MCF 10A (cell line): Measurements from ENCODE around the gene TAF1D. TPM values are rescaled to one million over a fixed set of nuclear protein-coding genes. Genes with fewer than 3 reads are reported as not detected.

Experiments
- BruUV-seq: library from RNA; stranded (reverse); fragments of 400-500 nt; replicated peaks from 2 replicates; lab custom pipeline; 2021; lab: Mats Ljungman, UMichigan
- CTCF ChIA-PET: fragments of 300-600 bp; sonication (Branson Sonifier 250); formaldehyde crosslinking; extraction: SDS; loops from one replicate; lab custom pipeline; 2021; ENCODE audit warnings: antibody characterized with exemption, inconsistent platforms; lab: Yijun Ruan, JAX
- POLR2A ChIA-PET: fragments of 300-600, 350-650 bp; sonication (Branson Sonifier 250); formaldehyde crosslinking; extraction: SDS; loops from one replicate; lab custom pipeline; 2020; ENCODE audit warnings: antibody characterized with exemption, inconsistent platforms; lab: Yijun Ruan, JAX
- DNase-seq: peaks from one replicate; pipeline ENCODE4 v3.0.0-alpha.2; 2018; ENCODE audit not compliant: unreplicated experiment
- H3K27ac Mint-ChIP-seq: one replicate; pipeline ENCODE4 v1.8.0; 2022; ENCODE audit warnings: mild to moderate bottlenecking, low read depth, mixed read lengths; ENCODE audit not compliant: unreplicated experiment
- H3K27me3 Mint-ChIP-seq: one replicate; pipeline ENCODE4 v1.8.0; 2022; ENCODE audit warnings: mixed read lengths; ENCODE audit not compliant: insufficient read depth, unreplicated experiment
- H3K36me3 Mint-ChIP-seq: one replicate; pipeline ENCODE4 v1.8.0; 2022; ENCODE audit warnings: mild to moderate bottlenecking, moderate library complexity, mixed read lengths; ENCODE audit not compliant: insufficient read depth, unreplicated experiment
- H3K4me1 Mint-ChIP-seq: one replicate; pipeline ENCODE4 v1.8.0; 2022; ENCODE audit warnings: mixed read lengths; ENCODE audit not compliant: insufficient read depth, unreplicated experiment
- H3K4me3 Mint-ChIP-seq: one replicate; pipeline ENCODE4 v1.8.0; 2022; ENCODE audit warnings: mild to moderate bottlenecking, moderate library complexity, mixed read lengths; ENCODE audit not compliant: unreplicated experiment
- H3K9me3 Mint-ChIP-seq: one replicate; pipeline ENCODE4 v1.8.0; 2022; ENCODE audit warnings: mixed read lengths; ENCODE audit not compliant: unreplicated experiment
- intact Hi-C: fragments of 100-400 bp; cut with micrococcal nuclease; formaldehyde crosslinking; loops from 2 replicates; pipeline ENCODE4 v1.14.1; 2022
- total RNA-seq: library from RNA; stranded (reverse); gene quantifications from 2 replicates; pipeline ENCODE4 v1.2.3, GENCODE V29; 2022
- TF ChIP-seq, protein P1 (sequence below): fragments of 200-600 bp; IDR thresholded peaks from one replicate; pipeline ENCODE4 v1.8.0; 2022; ENCODE audit warnings: antibody characterized with exemption, mild to moderate bottlenecking; ENCODE audit not compliant: unreplicated experiment

TAF1D gene
- total RNA-seq, 1 experiment from 2014 or later = 212 TPM

DNA sequence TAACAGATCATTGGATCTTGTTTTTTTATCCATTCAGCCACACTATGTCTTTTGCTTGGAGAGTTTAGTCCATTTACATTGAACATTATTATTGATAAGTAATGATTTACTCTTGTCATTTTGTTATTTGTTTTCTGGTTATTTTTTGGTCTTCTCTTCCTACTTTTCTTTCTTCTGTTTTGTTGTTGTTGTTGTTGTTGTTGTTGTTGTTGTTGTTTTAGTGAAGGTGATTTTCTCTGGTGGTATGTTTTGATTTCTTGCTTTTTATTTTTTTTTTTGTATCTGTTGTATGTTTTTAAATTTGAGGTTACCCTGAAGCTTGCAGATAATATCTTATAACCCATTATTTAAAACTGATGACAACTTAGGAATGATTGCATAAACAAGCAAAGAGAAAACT is 28.6 kb downstream of the TAF1D start:
- Mint-ChIP-seq H3K9me3 (peaks cover 32% of the 10 kb centered on the region), H3K4me1 (no peaks in the 10 kb centered on the region), H3K4me3 (no peak overlapping the region), H3K27me3 (no peaks in the 10 kb centered on the region), H3K36me3 (peaks cover 49% of the 10 kb centered on the region), H3K27ac (peak overlapping the region; percentile 7)
- ChIA-PET POLR2A (no interaction called here), CTCF (interaction anchor here (0.6 kb wide), 1 partner anchor 61 kb away, joined by 3 read pairs; no protein-coding TSS in a partner anchor)
- TF ChIP-seq, protein P1, sequence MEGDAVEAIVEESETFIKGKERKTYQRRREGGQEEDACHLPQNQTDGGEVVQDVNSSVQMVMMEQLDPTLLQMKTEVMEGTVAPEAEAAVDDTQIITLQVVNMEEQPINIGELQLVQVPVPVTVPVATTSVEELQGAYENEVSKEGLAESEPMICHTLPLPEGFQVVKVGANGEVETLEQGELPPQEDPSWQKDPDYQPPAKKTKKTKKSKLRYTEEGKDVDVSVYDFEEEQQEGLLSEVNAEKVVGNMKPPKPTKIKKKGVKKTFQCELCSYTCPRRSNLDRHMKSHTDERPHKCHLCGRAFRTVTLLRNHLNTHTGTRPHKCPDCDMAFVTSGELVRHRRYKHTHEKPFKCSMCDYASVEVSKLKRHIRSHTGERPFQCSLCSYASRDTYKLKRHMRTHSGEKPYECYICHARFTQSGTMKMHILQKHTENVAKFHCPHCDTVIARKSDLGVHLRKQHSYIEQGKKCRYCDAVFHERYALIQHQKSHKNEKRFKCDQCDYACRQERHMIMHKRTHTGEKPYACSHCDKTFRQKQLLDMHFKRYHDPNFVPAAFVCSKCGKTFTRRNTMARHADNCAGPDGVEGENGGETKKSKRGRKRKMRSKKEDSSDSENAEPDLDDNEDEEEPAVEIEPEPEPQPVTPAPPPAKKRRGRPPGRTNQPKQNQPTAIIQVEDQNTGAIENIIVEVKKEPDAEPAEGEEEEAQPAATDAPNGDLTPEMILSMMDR = no peak
- DNase-seq = no peak
- intact Hi-C loops = no loop called here
- BruUV-seq = no TSS peak

DNA sequence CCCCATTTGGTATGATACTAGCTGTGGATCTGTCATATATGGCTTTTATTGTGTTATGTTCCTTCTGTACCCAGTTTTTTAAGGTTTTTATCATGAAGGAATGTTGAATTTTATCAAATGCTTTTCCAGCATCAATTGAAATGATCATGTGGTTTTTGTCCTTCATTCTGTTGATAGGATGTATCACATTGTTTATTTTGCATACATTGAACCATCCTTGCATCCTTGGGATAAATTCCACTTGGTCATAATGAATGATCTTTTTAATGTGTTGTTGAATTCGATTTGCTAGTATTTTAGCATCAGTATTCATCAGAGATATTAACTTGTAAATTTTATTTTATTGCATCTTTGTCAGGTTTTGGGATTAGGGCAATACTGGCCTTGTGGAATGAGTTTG is 31.1 kb downstream of the TAF1D start:
- H3K4me3 Mint-ChIP-seq = no peak overlapping the region
- no peaks in the 10 kb centered on the region for H3K4me1 Mint-ChIP-seq
- TF ChIP-seq, protein P1 = no peak
- ChIA-PET POLR2A (interaction anchor here (0.6 to 1.2 kb wide), 3 partner anchors 14 to 588 kb away, joined by 3 to 4 read pairs (median 3); partner anchors contain the start of genes C11orf54 and TAF1D), CTCF (interaction anchor here (1.1 kb wide), 1 partner anchor 18 kb away, joined by 3 read pairs; no protein-coding TSS in a partner anchor)
- H3K9me3 Mint-ChIP-seq = peaks cover 32% of the 10 kb centered on the region
- intact Hi-C loops = no loop called here
- no TSS peak for BruUV-seq
- H3K27me3 Mint-ChIP-seq = no peaks in the 10 kb centered on the region
- peaks cover 57% of the 10 kb centered on the region for H3K36me3 Mint-ChIP-seq
- no peak for DNase-seq
- no peak overlapping the region for H3K27ac Mint-ChIP-seq

DNA sequence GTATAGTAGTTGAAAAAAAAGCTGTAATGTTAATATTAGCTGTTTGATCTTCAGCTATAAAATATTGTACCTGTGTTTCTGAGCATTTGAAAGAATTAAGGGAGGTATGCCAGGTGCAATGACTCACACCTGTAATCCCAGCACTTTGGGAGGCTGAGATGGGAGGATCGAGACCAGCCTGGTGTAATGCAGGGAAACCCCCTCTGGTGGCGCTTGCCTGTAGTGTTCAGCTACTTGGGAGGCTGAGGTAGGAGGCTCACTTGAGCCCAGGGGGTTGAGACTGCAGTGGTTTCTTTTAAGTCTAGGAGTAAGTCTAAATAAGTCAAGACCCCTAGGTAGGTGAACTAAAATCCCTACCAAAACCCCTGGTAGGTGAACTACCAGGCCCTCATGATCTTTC is 37.1 kb downstream of the TAF1D start:
- ChIA-PET POLR2A (interaction anchor here (0.8 to 0.9 kb wide), 2 partner anchors 9 to 40 kb away, joined by 3 read pairs; no protein-coding TSS in a partner anchor), CTCF (no interaction called here)
- H3K9me3 Mint-ChIP-seq = peaks cover 14% of the 10 kb centered on the region
- intact Hi-C loops = no loop called here
- H3K27ac Mint-ChIP-seq = no peak overlapping the region
- no TSS peak for BruUV-seq
- H3K36me3 Mint-ChIP-seq = peaks cover 84% of the 10 kb centered on the region
- TF ChIP-seq, protein P1 = no peak
- H3K4me1 Mint-ChIP-seq = no peaks in the 10 kb centered on the region
- H3K4me3 Mint-ChIP-seq = no peak overlapping the region
- H3K27me3 Mint-ChIP-seq = no peaks in the 10 kb centered on the region
- peak; percentile 8 for DNase-seq

DNA sequence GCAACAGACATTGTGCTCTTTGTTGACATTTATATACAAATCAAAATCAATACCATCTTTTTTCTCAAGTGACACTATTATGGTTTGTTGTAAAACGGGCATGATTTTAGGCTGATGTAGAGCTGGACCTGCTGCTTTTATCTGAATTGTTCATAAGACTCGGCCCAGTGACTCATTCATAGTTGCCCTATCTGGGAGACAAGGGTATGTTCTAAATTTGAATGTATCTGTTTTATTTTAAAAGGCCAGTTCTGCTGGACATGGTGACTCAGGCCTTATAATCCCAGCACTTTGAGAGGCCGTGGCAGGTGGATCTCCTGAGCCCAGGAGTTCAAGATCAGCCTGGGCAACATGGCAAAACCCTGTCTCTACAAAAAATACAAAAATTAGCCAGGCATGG is 40.5 kb downstream of the TAF1D start:
- Mint-ChIP-seq H3K27ac (no peak overlapping the region), H3K9me3 (no peaks in the 10 kb centered on the region), H3K4me3 (no peak overlapping the region), H3K4me1 (no peaks in the 10 kb centered on the region), H3K27me3 (no peaks in the 10 kb centered on the region), H3K36me3 (peaks cover 93% of the 10 kb centered on the region)
- TF ChIP-seq, protein P1 = no peak
- no TSS peak for BruUV-seq
- ChIA-PET CTCF (interaction anchor here (0.6 kb wide), 1 partner anchor 19 kb away, joined by 3 read pairs; no protein-coding TSS in a partner anchor), POLR2A (no interaction called here)
- intact Hi-C loops = no loop called here
- DNase-seq = no peak
